ENCODE data around the gene KRTAP1-1. TPM values are rescaled to one million over a fixed set of nuclear protein-coding genes. Genes with fewer than 3 reads are reported as not detected.
"Not testable (repeated sequence)": the region's sequence is repeated elsewhere in the genome, so short reads cannot be mapped to it uniquely, and the experiment has no call there.

KRTAP1-1 gene
- total RNA-seq, 2 experiments from 2014 or later = not detected

GRCh38 chr17:41057547-41057946 is 16.3 kb upstream of the KRTAP1-1 start:
- ChIA-PET POLR2A (no interaction called here), CTCF (no interaction called here)

- CTCF ChIA-PET, POLR2A ChIA-PET: not testable (repeated sequence)
Measured at GRCh38 chr17:41055130-41055529, 13.9 kb upstream of the KRTAP1-1 start, which contains the start of gene KRTAP2-2. Gene KRTAP2-2, minus strand, starts transcription at chr17:41055230. Its CDS starts 19 bp downstream, at chr17:41055211.

DNA sequence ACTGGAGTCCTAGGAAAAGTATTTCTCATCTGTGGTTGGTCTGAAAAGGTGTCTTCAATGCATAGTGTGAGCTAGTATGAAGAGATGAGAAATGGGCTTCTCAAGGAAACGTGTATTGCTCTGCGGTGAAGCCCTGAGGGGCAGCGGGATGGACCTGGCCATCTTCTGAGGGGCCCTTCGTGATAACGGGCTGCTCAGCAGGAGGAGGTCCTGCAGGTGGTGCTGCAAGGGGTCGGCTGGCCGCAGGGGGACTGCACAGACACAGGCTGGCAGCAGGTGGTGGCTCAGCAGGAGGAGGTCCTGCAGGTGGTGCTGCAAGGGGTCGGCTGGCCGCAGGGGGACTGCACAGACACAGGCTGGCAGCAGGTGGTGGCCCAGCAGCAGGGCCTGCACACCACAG is 13.3 kb upstream of the KRTAP1-1 start:
- POLR2A ChIA-PET, CTCF ChIA-PET: not testable (repeated sequence)

- CTCF ChIA-PET = no interaction called here
- POLR2A ChIA-PET = no interaction called here
Measured at GRCh38 chr17:41054025-41054424, 12.8 kb upstream of the KRTAP1-1 start.

GRCh38 chr17:41052566-41052965 is 11.3 kb upstream of the KRTAP1-1 start:
- POLR2A ChIA-PET = no interaction called here
- CTCF ChIA-PET = no interaction called here

DNA sequence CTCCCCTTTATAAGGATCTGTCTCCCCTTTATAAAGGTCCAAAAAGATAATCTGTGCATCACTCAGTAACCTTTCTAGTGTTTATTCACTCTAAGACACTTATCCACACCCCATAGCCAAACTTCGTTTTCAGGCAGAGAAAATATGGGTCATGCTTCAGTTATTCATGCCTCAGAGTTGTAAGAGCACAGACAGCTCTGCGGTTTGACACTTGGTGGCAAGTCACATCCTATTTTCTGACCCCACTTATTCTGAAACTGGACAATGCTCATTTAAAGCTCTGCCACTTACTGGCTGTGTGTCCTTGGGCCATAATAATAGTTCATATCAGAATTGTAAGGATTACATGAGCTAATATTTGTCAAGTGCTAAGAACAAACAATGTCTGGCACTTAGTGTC is 7.9 kb upstream of the KRTAP1-1 start:
- ChIA-PET POLR2A (no interaction called here), CTCF (no interaction called here)

DNA sequence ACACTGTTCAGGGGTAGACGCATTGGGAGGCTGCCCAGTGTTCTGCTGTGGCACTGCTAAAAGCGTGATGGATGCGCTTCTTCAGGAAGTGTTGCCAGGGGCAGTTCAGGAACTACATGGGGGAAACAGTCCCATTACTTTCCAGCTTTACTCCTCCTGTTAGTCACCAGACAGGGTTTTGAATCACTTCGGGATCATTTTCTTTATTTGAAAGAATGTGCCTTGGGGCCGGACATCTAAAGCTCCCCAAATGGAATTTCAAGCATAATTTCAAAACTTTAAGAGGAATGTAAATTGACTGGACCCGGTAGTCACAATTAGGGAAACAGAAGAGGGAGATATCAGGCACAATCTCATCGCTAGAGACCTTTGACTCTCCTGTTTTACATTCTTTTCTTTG is 7.2 kb upstream of the KRTAP1-1 start:
- ChIA-PET POLR2A (no interaction called here), CTCF (no interaction called here)

- CTCF ChIA-PET, POLR2A ChIA-PET: not testable (repeated sequence)
Measured at GRCh38 chr17:41046735-41047465, 5.7 kb upstream of the KRTAP1-1 start, which contains the start of gene KRTAP2-1. Gene KRTAP2-1, minus strand, starts transcription at chr17:41047316. Its CDS starts 49 bp downstream, at chr17:41047267.

DNA sequence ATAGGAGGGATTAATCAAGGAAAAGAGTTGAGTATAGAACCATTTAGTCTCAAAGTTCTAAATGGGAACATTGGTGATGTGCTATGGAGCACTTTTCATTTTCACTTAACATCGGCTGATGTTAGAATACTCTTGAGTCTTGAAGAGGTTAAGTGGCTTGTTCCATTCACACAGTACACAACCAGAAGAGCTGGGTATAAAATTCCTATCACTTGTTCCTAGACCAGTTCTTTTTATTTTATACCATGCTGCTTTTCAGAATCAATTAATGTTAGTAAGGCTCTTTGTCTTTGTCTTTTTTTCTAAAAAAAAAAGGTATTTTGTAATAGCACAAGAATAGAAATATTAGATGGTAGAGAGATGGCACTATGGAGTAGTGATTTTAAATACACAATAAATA is 1.7 kb upstream of the KRTAP1-1 start:
- ChIA-PET CTCF (no interaction called here), POLR2A (no interaction called here)

GRCh38 chr17:41037853-41038350 is 3.3 kb downstream of the KRTAP1-1 start:
- ChIA-PET CTCF (no interaction called here), POLR2A (no interaction called here)

GRCh38 chr17:41034346-41034935 is 6.8 kb downstream of the KRTAP1-1 start, which contains the start of gene KRTAP1-3:
Gene KRTAP1-3, minus strand, starts transcription at chr17:41034874. Its CDS starts 53 bp downstream, at chr17:41034821.
- CTCF ChIA-PET, POLR2A ChIA-PET: not testable (repeated sequence)

DNA sequence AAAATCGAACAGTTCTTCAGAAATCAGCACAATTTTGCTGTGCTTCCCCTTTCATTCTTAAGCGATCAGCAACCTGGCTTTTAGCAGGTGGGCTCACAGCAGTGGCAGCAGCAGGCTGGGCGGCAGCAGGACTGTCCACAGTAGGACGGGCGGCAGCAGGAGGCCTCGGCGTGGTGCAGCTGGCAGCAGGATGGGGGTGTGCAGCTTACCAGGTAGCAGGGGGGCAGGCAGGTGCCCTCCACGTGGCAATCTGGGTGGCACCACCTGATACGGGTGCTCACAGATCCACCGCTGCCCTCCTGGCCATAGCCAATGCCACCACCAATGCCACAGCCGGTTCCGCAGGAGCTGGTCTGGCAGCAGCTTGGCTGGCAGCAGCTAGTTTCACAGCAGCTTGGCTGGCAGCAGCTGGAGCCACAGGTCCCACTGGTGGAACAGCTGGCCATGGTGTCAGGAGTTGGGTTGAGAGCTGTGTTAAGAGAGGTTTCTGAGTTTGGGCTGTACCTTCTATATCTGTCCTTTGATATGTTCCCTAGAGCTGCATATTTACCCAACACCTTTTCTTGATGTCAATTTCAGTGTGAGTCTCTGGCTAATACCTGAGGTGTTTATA is 11.5 kb downstream of the KRTAP1-1 start, which contains the start of gene KRTAP1-4:
TSS of gene KRTAP1-4 (minus strand) at position 563 of the 613 bp plus-strand sequence. CDS start at position 446, 117 bp downstream.
- ChIA-PET CTCF (interaction anchor here (1.2 kb wide), 1 partner anchor 9 kb away, joined by 3 read pairs; no protein-coding TSS in a partner anchor), POLR2A (no interaction called here)

- POLR2A ChIA-PET = no interaction called here
Measured at GRCh38 chr17:41026715-41027471, 14.4 kb downstream of the KRTAP1-1 start, which contains the start of gene KRTAP1-5. Gene KRTAP1-5, minus strand, starts transcription at chr17:41027208. Its CDS starts 53 bp downstream, at chr17:41027155.

GRCh38 chr17:41024697-41025096 is 16.6 kb downstream of the KRTAP1-1 start:
- POLR2A ChIA-PET = no interaction called here
- CTCF ChIA-PET = no interaction called here

More at GRCh38 chr17:41026715-41027471, 14.4 kb downstream of the KRTAP1-1 start, which contains the start of gene KRTAP1-5:
- CTCF ChIA-PET = interaction anchor here (0.7 kb wide), 1 partner anchor 18 kb away, joined by 3 read pairs; the partner anchor contains the start of gene KRTAP3-1

DNA sequence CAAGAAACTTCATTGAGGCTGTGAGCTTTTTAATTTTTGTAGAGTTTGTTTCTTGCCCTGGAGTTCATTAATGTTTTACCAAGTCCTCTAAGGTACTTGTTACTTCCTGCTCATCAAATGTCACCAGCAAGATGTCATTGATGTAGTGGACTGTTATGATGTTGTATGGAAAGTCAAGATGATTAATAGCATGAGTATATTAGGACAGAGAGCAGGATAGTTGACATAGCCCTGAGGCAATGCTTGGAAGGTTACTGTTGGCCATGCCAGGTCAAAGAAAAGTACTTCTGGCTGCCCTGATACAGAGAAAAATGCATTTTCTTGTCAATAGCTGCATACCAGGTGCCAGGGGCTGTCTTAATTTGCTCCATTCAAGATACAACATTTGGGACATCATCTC is 20.9 kb downstream of the KRTAP1-1 start:
- POLR2A ChIA-PET = no interaction called here

DNA sequence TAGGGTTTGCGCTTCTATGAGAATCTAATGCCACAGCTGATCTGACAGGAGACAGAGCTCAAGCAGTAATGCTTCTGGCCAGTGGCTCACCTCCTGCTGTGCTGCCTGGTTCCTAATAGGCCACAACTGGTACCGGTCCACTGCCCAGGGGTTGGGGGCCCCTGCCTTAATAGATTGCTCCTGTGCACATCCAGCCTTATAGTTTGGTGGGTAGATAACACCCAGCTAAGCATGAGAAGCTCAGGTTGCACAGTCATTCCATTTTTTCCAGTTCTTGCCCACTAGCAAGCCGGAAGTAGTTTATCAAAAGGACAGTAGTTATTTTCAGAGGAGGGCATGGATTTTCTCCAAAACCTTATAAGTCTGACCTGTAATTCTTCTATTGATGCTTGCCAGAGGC is 21.8 kb downstream of the KRTAP1-1 start:
- CTCF ChIA-PET = no interaction called here
- POLR2A ChIA-PET = no interaction called here

More for the DNA sequence above, 20.9 kb downstream of the KRTAP1-1 start:
- CTCF ChIA-PET = interaction anchor here (1.3 kb wide), 1 partner anchor 9 kb away, joined by 3 read pairs; no protein-coding TSS in a partner anchor

GRCh38 chr17:41018541-41018940 is 22.7 kb downstream of the KRTAP1-1 start:
- ChIA-PET CTCF (no interaction called here), POLR2A (no interaction called here)

DNA sequence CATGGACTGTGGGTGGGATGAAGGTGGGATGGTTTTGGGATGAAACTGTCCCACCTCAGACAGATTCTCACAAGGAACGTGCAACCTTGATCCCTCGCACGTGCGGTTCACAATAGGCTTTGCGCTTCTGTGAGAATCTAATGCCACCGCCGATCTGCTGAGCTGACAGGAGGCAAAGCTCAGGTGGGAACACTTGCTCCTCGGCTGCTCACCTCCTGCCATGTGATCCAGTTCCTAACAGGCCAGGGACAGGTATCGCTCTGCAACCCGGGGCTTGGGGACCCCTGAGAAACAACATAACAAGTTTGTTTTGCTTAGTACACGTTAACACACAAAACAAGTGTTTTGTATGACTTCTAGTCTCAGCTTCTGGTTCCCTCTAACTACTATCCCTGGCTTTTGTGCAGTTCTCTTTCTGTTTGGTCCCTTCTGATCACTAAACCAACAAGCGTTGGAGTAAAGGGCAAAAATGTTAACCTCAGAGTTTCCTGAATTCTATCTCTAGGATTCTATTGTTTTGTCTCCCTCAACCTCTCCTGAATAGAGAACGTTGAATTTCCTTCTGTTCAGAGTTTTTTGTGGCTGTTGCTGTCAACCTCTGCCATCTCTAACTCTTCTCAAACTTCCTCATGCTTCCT is 24.6 kb downstream of the KRTAP1-1 start:
- ChIA-PET CTCF (interaction anchor here (0.5 kb wide), 1 partner anchor 88 kb away, joined by 3 read pairs; no protein-coding TSS in a partner anchor), POLR2A (no interaction called here)

- CTCF ChIA-PET = no interaction called here
- POLR2A ChIA-PET = no interaction called here
Measured at GRCh38 chr17:41015454-41015853, 25.8 kb downstream of the KRTAP1-1 start.

All from activated CD8-positive, alpha-beta memory T cell treated with anti-CD3 and anti-CD28 coated beads for 36 hours (primary cell).